ENCODE results near the gene TSPAN5.

The TSPAN5 gene

GRCh38 chr4:98585596-98585995 is 72.8 kb downstream of the TSPAN5 start:
- no peak for DNase-seq (ENCODE audit: low spot score)

DNA sequence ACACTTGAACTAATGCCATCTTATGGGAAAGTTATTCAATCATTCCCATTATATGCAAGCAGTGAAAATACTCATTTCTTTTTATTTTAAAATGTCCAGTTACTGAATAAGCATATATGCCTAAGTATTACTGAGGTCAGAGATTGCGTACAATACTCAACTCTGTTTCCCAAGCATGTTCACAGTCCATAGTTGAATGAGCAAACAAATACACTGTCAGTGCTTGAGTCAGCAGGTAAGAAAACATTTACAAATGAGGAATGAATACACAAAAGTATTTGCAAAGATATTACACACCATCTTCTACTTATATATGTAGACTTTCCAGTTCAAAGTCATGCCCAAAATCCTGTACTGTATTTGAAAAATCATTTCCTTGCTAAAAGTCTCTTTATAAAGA is 74.1 kb downstream of the TSPAN5 start:
- DNase-seq (ENCODE audit: low spot score) = no peak

- DNase-seq (ENCODE audit: low spot score) = no peak
These were observed 75.1 kb downstream of the TSPAN5 start for GRCh38 chr4:98583265-98583664.

DNA sequence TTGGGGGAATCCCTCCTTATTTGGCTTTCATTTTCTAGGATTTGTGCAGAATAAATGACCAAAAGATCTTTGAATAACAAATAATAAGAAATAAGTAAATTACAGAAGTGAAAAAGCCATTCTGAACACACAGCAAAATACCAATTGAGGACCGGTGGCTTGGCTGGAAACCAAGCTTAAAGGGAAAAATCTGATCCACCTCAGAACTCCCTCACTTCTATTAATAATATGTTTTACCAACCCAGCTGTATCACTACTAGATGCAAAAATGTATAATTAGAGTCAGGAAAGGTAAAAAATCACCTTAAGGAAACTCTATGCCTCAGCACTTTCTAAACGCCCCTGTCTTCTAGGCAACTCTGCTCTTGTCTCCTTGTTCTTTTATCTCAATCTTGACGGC is 77.3 kb downstream of the TSPAN5 start:
- DNase-seq (ENCODE audit: low spot score) = no peak

- no peak for DNase-seq (ENCODE audit: low spot score)
These were observed 80.5 kb downstream of the TSPAN5 start for GRCh38 chr4:98577956-98578355.

DNA sequence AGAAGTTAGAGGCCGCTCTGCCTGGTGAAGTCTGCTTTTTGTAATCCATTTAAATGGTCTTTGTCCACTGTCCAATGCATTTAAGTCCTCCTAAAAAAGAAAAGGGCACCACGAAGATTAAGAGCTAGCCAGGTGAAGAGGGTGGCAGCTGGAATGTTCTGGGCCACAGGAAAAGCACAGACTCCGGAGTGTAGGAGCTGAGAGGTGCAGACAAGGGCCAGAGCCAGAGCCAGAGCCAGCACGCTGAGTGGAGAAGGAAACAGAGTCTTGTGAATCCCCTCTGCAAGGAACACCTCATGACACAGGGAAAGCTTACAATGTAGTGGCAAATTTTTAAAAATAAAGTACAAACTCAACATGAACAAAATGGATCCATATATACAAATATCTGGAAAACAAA is 83.6 kb downstream of the TSPAN5 start:
- DNase-seq (ENCODE audit: low spot score) = no peak

DNA sequence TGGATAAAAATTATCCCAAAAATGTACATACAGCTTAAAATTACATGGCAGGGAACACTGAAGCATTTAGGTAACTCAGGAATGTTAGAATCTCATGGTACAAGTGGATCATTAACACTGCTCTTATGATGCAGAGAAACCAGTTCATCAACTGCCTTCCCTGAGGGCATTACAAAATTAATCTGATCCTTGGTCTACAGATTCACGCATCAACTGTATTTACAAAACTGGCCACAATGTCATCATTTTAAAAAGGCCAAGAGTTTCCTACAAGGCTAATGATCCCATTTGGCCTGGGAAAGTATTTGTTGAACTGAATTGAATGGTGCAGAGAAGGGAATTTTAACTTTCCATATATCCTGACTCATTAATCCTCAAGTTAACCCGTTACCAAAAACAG is 84.6 kb downstream of the TSPAN5 start:
- no peak for DNase-seq (ENCODE audit: low spot score)

GRCh38 chr4:98572697-98573096 is 85.7 kb downstream of the TSPAN5 start:
- DNase-seq (ENCODE audit: low spot score) = no peak

DNA sequence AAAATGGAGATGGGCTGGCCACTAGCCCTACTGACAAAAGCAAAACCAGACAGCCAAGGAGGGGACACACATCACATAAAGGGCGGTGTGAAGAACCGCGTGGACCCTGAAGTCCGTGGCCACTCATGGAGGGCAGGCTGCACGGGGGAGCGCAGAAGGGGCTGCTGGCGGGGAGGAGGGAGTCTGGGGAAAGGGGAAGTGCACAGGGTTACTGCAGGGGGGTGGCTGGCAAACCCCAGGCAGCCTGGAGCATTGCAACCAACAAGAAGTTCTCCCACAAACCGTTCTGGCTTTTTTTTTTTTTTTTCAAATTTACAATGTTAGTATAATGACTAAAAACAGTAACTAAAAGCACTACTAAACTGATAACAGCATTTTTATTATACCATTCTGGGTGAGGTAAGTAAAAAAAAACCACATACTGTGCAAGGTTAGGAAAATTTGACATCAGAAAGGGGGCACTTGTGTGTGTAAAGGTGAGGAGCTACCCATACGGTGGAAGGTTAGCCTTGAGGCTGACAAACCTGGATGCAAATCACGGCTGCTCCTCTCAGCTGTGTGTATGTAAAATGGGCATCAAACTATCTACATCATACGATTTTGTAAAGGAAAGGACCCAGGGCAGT is 87.1 kb downstream of the TSPAN5 start:
- DNase-seq (ENCODE audit: low spot score) = no peak

- no peak for DNase-seq (ENCODE audit: low spot score)
These were observed 88.1 kb downstream of the TSPAN5 start for GRCh38 chr4:98570151-98570797.

- DNase-seq (ENCODE audit: low spot score) = no peak
These were observed 89.3 kb downstream of the TSPAN5 start for GRCh38 chr4:98568941-98569663.

GRCh38 chr4:98567611-98568010 is 90.8 kb downstream of the TSPAN5 start:
- no peak for DNase-seq (ENCODE audit: low spot score)

DNA sequence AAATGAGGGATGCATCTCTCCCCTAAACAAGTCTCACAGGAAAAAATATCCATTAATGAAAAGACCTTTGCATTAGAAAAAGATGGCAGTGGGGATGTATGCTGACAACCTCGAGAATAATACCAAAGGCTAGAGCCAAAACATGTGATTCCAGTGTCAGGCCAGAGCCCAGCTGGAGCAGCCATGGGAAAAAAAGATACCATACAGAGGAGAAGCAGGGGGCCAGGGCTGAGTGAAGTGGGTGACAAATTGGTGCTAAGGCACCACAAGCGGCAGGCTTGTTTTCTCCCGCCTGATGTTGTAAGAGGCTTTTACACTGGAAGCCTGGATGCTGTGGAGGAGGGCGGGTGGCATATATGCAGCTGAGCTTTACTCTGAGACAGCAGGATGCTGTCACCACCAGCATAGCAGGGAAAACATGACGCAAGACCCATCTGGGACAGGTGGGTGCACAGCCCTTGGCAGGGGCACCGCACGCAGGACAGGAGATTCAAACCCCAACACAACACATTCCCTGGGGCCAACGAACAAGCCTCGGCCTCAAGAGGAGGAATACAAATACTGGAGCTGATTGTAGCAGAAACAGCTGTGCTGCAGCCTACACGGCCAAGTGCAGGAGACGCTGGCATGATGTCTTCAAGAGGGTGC is 91.9 kb downstream of the TSPAN5 start:
- no peak for DNase-seq (ENCODE audit: low spot score)

GRCh38 chr4:98565681-98566301 is 92.6 kb downstream of the TSPAN5 start:
- no peak for DNase-seq (ENCODE audit: low spot score)

DNA sequence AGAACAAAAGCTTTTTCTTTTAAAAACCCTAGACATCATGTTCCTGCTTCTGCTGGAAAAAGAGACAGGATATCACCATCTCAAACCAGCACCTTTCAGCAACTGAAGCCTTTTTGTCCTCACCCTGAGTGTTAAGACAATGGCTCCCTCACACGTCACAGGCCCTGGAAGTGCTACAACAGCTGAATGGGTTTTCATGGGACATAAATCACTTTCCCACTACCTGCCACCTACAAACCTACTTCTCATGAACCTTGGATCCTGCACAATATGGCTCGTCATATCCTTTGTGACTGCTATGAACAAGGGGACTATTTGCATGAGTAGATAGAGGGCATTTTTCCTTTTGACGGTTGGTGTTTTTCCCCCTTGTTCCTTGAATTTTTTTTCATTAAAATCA is 93.6 kb downstream of the TSPAN5 start:
- DNase-seq (ENCODE audit: low spot score) = no peak

- DNase-seq (ENCODE audit: low spot score) = no peak
These were observed 98.1 kb downstream of the TSPAN5 start for GRCh38 chr4:98560321-98560720.

DNA sequence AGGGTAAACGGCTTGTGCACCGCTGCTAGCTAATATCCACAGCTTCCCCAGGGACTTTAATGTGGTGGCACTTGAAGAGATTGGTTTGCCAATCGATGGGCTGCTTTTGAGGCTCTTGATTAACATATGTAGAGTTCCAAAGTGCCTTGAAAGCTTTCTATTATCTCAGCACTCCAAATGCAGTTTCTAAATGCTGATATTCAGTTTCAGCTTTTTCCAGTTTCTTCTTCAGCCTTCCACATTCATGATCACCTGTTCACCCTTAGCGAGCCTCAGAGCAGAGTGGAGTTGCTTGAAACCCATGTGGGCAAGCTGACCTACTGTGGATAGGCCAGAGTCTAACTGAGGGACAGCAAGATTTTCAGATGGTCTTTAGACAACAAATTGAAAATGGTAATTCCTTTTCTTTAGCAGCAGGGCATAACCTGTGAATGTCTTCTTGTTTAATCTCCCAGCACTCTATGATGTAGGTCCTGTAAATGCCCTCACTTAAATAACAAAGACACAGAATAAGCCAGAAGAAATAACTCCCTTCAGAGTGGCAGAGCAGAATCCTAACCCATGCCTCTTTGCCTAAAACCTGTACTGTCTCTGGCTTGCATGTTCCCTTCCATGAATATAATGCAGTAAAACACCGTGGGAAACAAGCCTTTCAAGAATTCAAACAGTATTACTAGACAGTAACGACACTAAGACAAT is 99.8 kb downstream of the TSPAN5 start:
- DNase-seq (ENCODE audit: low spot score) = no peak

DNA sequence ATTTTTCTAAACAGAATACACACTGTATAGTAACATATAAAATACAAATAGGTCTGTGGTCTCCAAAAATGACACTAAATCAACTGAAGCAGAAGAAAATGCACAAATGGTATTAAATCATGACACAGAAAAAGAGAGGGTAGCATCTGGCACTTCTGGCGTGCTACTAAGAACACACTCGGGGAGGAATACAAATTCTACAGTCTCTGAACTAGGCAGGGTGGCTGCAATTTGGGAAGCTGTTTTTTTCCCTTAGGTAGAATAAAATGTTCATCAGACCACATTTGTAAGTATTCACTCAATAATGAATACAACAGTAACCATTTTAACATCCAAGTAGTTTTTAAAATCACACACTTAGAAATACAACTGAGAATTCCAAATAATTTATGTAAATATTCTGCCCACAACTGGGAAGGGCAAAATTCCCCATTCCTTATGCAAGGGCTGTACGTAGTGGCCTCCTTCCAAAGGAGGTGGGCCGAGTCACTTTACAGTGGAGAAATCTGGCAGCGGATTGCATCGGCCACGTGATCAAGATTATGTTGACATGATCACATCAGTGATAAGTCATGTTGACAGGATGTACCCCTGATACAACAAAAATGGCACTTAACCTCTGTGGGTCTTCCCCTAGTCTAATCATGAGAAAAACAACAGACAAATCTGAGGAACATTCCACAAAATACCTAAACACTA is 101.1 kb downstream of the TSPAN5 start:
- DNase-seq (ENCODE audit: low spot score) = no peak

- DNase-seq (ENCODE audit: low spot score) = no peak
These were observed 102.0 kb downstream of the TSPAN5 start for GRCh38 chr4:98556451-98556850.

DNA sequence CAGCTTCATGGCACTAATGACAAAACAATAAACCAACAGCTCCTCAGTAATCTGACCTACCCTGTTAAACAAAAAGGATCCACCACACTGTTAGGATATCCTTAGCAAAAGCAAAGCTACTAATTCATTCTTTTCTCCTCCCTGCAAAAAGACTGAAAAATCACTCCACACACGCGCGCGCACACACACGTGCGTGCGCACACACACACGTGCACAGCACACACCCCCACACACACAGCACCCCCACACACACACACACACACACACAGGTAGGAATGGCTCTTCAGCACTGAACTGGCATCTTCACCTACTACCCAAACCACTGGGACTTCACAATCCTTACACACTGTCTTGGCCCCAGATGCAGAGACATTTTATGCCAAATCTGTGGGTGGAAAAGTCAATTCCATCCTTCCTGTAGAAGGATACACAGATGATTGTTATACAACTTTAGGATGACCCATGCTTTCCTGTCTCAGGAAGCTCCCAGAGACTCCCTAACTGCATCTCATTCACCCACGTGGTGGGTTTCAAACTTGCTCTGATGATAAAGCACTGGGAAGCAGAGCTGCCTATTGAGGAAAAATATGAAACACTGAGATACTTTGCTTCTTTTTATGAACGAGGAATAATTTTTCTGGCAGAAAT is 102.5 kb downstream of the TSPAN5 start:
- no peak for DNase-seq (ENCODE audit: low spot score)

Data from HuH-7 (cell line).